ENCODE results near the gene MRPL42. TPM values are rescaled to one million over a fixed set of nuclear protein-coding genes. Genes with fewer than 3 reads are reported as not detected.

The MRPL42 gene
- total RNA-seq, 2 experiments from 2014 or later: 39.0 to 39.3 TPM

DNA sequence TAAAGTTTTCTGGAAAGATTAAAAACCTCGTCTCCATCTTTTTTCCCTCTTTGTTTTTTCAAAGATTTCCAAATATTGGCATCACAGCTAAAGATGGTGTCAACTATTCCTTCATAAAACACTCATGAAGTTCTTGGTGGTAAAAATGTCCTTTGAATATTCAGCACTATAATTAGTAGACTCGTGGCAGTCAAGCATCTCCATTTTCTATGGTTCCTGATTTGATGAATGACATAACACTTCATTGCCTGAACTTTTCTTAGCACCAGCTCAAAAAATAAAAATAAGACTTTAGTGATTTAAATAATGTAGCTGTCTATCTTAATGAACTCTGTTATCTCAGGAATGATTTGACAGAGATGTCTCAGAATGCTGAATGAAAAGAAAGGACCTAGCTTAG lies 45.3 kb upstream of the MRPL42 start:
- no peaks in the 10 kb centered on the region for H3K9me3 Mint-ChIP-seq
- no peaks in the 10 kb centered on the region for H3K27me3 Mint-ChIP-seq
- DNase-seq (no peak), ATAC-seq (ENCODE audit: poor library complexity) (no peak)
- H3K4me1 ChIP-seq (ENCODE audit: insufficient read depth, low read length): peaks cover 27% of the 10 kb centered on the region
- no peak overlapping the region for H3K27ac ChIP-seq (ENCODE audit: low read depth in 1 of 2, low read length in 2 of 2)
- ChIA-PET POLR2A (interaction anchor here (0.6 kb wide), 3 partner anchors 442 to 643 kb away, joined by 3 to 6 read pairs (median 3); no protein-coding TSS in a partner anchor), CTCF (interaction anchor here (1.0 kb wide), 1 partner anchor 492 kb away, joined by 3 read pairs; the partner anchor contains the start of gene EEA1)
- H3K27ac Mint-ChIP-seq: peak overlapping the region; percentile 31
- no peaks in the 10 kb centered on the region for H3K9me3 ChIP-seq (ENCODE audit: control insufficient read depth in 1 of 2, insufficient read depth in 1 of 2, low read length in 2 of 2)
- H3K36me3 ChIP-seq (ENCODE audit: insufficient read depth, low read length): no peaks in the 10 kb centered on the region
- peaks cover 93% of the 10 kb centered on the region for H3K4me1 Mint-ChIP-seq (ENCODE audit: low read depth)
- no peaks in the 10 kb centered on the region for H3K36me3 Mint-ChIP-seq (ENCODE audit: low read depth)
- TF ChIP-seq, protein P1, sequence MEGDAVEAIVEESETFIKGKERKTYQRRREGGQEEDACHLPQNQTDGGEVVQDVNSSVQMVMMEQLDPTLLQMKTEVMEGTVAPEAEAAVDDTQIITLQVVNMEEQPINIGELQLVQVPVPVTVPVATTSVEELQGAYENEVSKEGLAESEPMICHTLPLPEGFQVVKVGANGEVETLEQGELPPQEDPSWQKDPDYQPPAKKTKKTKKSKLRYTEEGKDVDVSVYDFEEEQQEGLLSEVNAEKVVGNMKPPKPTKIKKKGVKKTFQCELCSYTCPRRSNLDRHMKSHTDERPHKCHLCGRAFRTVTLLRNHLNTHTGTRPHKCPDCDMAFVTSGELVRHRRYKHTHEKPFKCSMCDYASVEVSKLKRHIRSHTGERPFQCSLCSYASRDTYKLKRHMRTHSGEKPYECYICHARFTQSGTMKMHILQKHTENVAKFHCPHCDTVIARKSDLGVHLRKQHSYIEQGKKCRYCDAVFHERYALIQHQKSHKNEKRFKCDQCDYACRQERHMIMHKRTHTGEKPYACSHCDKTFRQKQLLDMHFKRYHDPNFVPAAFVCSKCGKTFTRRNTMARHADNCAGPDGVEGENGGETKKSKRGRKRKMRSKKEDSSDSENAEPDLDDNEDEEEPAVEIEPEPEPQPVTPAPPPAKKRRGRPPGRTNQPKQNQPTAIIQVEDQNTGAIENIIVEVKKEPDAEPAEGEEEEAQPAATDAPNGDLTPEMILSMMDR (IDR thresholded peaks at IDR 0.05): no peak
- intact Hi-C loops (cut with DNase I, micrococcal nuclease): no loop called here
- no peak overlapping the region for H3K4me3 Mint-ChIP-seq
- H3K4me3 ChIP-seq (ENCODE audit: low read length): no peak overlapping the region
- no peaks in the 10 kb centered on the region for H3K27me3 ChIP-seq (ENCODE audit: control insufficient read depth in 1 of 2, insufficient read depth in 2 of 2, low read length in 2 of 2)

DNA sequence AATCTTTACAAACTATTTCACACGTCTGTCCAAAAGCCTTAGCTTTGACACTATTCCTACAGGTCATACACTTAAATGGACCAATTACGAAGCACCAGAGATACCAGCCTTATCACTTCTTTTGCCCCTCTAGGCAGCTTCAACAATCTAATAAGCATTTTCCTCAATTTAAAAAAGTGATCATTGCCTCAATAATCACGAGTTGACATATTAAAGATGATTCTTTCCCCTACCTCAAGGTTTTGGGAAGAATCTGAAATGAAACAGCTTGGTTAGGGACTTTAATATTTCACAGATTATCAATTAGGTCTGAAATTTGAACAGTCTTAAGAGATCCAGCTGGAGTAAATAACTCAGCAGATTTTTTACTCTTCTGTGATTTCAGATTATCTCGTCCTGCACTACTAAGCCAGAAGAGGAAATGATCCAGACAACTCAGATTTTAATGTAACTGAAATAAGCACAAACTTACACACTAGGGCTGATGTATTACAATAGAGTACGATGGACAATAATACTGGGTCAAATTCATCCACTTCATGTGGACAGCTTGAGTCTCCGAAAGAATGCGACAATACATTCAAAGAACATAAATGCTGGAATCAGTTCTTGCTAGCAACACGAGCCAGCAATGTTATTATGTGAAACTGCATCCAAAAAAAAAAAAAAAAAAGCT lies 41.4 kb upstream of the MRPL42 start:
- CTCF ChIA-PET: interaction anchor here (0.6 to 2.0 kb wide), 2 partner anchors 11 to 23 kb away, joined by 3 to 5 read pairs; no protein-coding TSS in a partner anchor
- TF ChIP-seq, protein P1 (IDR thresholded peaks at IDR 0.05): no peak
- Histone ChIP-seq H3K27me3 (ENCODE audit: control insufficient read depth in 1 of 2, insufficient read depth in 2 of 2, low read length in 2 of 2) (no peaks in the 10 kb centered on the region), H3K9me3 (ENCODE audit: control insufficient read depth in 1 of 2, insufficient read depth in 1 of 2, low read length in 2 of 2) (no peaks in the 10 kb centered on the region), H3K27ac (ENCODE audit: low read depth in 1 of 2, low read length in 2 of 2) (no peak overlapping the region), H3K4me3 (ENCODE audit: low read length) (no peak overlapping the region), H3K36me3 (ENCODE audit: insufficient read depth, low read length) (no peaks in the 10 kb centered on the region), H3K4me1 (ENCODE audit: insufficient read depth, low read length) (peaks cover 41% of the 10 kb centered on the region)
- Mint-ChIP-seq H3K9me3 (no peaks in the 10 kb centered on the region), H3K4me3 (peak overlapping the region; percentile 44), H3K27ac (peak overlapping the region; percentile 80), H3K36me3 (ENCODE audit: low read depth) (no peaks in the 10 kb centered on the region), H3K27me3 (no peaks in the 10 kb centered on the region), H3K4me1 (ENCODE audit: low read depth) (peaks cover 89% of the 10 kb centered on the region)
- POLR2A ChIA-PET: interaction anchor here (0.8 to 2.0 kb wide), 5 partner anchors 11 to 497 kb away, joined by 3 to 12 read pairs (median 3); partner anchors contain the start of genes EEA1 and UBE2N
- DNase-seq: no peak
- intact Hi-C loops (cut with DNase I, micrococcal nuclease): no loop called here
- peak; percentile 30 for ATAC-seq (ENCODE audit: poor library complexity)

DNA sequence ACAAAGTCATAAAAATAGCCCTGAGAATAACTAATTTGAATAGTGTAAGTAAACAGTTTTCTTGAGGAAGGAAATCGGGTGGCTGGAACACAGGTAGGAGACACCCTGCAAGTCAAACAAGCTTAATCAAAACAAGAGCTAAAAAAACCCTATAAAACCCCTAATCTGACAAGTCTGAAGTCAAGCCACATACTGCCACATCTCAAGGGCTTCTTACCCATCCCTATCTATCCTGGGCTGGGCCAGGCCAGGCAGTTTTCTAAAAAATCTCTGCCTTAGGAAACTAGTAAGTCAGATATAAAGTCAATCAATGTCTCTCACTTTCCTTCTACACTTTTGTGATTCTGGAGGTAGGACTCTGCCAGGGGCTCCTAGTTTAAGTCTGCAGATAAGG lies 40.9 kb upstream of the MRPL42 start:
- peaks cover 38% of the 10 kb centered on the region for H3K4me1 ChIP-seq (ENCODE audit: insufficient read depth, low read length)
- H3K27me3 Mint-ChIP-seq: no peaks in the 10 kb centered on the region

More for the DNA sequence above, 40.9 kb upstream of the MRPL42 start:
- H3K36me3 Mint-ChIP-seq (ENCODE audit: low read depth): no peaks in the 10 kb centered on the region
- TF ChIP-seq, protein P1 (IDR thresholded peaks at IDR 0.05): no peak
- DNase-seq (no peak), ATAC-seq (ENCODE audit: poor library complexity) (peak; percentile 37)
- intact Hi-C loops (cut with DNase I, micrococcal nuclease): no loop called here
- H3K9me3 ChIP-seq (ENCODE audit: control insufficient read depth in 1 of 2, insufficient read depth in 1 of 2, low read length in 2 of 2): no peaks in the 10 kb centered on the region
- H3K4me3 ChIP-seq (ENCODE audit: low read length): no peak overlapping the region
- H3K4me3 Mint-ChIP-seq: peak overlapping the region; percentile 8
- no peaks in the 10 kb centered on the region for H3K9me3 Mint-ChIP-seq
- H3K4me1 Mint-ChIP-seq (ENCODE audit: low read depth): peaks cover 89% of the 10 kb centered on the region
- H3K36me3 ChIP-seq (ENCODE audit: insufficient read depth, low read length): no peaks in the 10 kb centered on the region
- H3K27ac Mint-ChIP-seq: peak overlapping the region; percentile 80
- CTCF ChIA-PET: interaction anchor here (0.6 to 2.0 kb wide), 2 partner anchors 12 to 23 kb away, joined by 3 to 5 read pairs; no protein-coding TSS in a partner anchor
- POLR2A ChIA-PET: interaction anchor here (1.0 to 2.0 kb wide), 4 partner anchors 10 to 497 kb away, joined by 3 to 12 read pairs (median 5); partner anchors contain the start of genes EEA1 and UBE2N
- H3K27ac ChIP-seq (ENCODE audit: low read depth in 1 of 2, low read length in 2 of 2): no peak overlapping the region
- H3K27me3 ChIP-seq (ENCODE audit: control insufficient read depth in 1 of 2, insufficient read depth in 2 of 2, low read length in 2 of 2): no peaks in the 10 kb centered on the region

Measured in CD4-positive, alpha-beta T cell (primary cell).